Activated CD4-positive, alpha-beta T cell treated with anti-CD3 and anti-CD28 coated beads for 36 hours (primary cell): Measurements from ENCODE around the gene NGFR. TPM values are rescaled to one million over a fixed set of nuclear protein-coding genes. Genes with fewer than 3 reads are reported as not detected.

ENCODE experiments used
- ATAC-seq: fragments of 200-7000 bp; cut with Tn5 transposase; one replicate; pipeline ENCODE4 v1.10.0; 2021; ENCODE audit warnings: mild to moderate bottlenecking, moderate library complexity
- CTCF ChIA-PET: fragments of 350-600 bp; sonication (Branson Sonifier 250); formaldehyde crosslinking; loops from one replicate; lab custom pipeline; 2021; ENCODE audit warnings: antibody characterized with exemption; lab: Charles Lee
- POLR2A ChIA-PET: fragments of 350-600 bp; sonication (Branson Sonifier 250); formaldehyde crosslinking; loops from one replicate; lab custom pipeline; 2021; ENCODE audit warnings: antibody characterized with exemption, inconsistent platforms; lab: Charles Lee
- DNase-seq: peaks from one replicate; pipeline ENCODE4 v3.0.0-alpha.2; 2020
- H3K27ac Mint-ChIP-seq: one replicate; pipeline ENCODE4 v1.8.0; 2021; ENCODE audit warnings: mixed read lengths
- H3K27me3 Mint-ChIP-seq: one replicate; pipeline ENCODE4 v1.8.0; 2021; ENCODE audit warnings: mixed read lengths
- H3K36me3 Mint-ChIP-seq: one replicate; pipeline ENCODE4 v1.8.0; 2021; ENCODE audit warnings: low read depth, mixed read lengths
- H3K4me1 Mint-ChIP-seq: one replicate; pipeline ENCODE4 v1.8.0; 2021; ENCODE audit warnings: mixed read lengths
- H3K4me3 Mint-ChIP-seq: one replicate; pipeline ENCODE4 v1.8.0; 2021; ENCODE audit warnings: mild to moderate bottlenecking, moderate library complexity, mixed read lengths
- H3K9me3 Mint-ChIP-seq: one replicate; pipeline ENCODE4 v1.8.0; 2021; ENCODE audit warnings: low read depth, mixed read lengths
- intact Hi-C, 2 experiments: fragments of 100-400 bp; cut with DNase I in 1 of 2; cut with micrococcal nuclease in 1 of 2; formaldehyde crosslinking; loops; one replicate each; pipeline versions ENCODE4 v1.14.2 to v1.15.1; 2022 to 2024; cut with DNase I, micrococcal nuclease
- total RNA-seq, 2 experiments: library from RNA; stranded (reverse); gene quantifications; one replicate each; pipeline ENCODE4 v1.2.3, GENCODE V29; 2021

Gene NGFR
- total RNA-seq, 2 experiments from 2014 or later: 0.21 to 0.46 TPM

DNA sequence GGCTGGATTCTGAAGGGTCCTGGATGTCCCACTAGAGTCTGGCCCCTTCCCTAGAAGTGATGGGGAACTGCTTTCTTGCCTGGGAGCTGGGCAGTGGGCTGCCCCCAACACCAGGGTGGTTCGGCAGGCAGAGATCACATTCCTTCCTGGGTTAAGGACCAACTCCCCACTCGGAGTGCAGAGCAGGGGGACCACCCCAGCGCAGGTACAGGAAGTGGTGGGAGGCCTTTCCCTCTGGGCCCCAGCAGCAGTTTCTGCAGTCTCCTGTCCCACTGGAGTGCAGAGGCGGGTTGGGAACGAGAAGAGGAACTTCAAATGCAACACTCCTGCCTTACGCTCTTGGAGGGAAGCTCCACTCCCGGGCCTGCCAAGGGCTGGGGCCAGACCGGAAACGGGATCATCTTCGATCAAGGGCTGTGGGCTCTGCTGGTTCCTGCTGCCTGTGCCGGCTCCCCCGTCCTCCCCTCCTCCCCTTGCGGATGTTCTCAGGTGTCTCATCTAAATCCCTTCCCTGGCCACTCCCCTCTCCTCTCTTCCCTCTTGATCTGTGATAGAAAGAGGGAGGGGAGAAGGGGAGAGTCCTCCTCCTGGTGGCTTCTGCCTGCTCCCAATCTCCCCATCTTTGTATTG lies 9.0 kb upstream of the NGFR start:
- CTCF ChIA-PET: interaction anchor here (0.6 to 1.0 kb wide), 2 partner anchors 9 to 51 kb away, joined by 3 to 4 read pairs; partner anchors contain the start of gene NGFR
- Mint-ChIP-seq H3K4me1 (peaks cover 4% of the 10 kb centered on the region), H3K9me3 (no peaks in the 10 kb centered on the region), H3K27ac (no peak overlapping the region), H3K36me3 (no peaks in the 10 kb centered on the region), H3K4me3 (no peak overlapping the region), H3K27me3 (peaks cover 38% of the 10 kb centered on the region)
- ATAC-seq: no peak
- intact Hi-C loops: no loop called here
- no peak for DNase-seq
- POLR2A ChIA-PET: no interaction called here

DNA sequence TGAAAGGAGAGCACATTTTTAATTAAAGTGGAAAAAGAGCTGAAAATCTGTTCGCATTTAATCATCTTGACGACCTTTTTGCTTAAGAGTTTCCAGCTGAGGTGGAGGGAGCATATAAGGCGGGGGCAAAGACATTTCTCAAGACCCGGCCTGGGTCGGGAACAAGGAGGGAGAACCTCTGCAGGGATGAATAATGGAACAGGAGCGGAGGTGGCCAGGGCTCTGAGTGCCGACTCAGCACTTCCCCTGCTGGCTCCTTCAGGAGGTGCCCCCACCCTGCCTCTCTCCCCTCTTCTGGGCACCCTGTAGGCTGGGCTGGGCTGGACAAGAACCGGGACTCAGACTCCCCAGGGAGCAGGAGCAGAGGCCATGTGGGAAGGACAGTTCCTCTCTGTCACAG lies 7.9 kb upstream of the NGFR start:
- Mint-ChIP-seq H3K27me3 (peaks cover 43% of the 10 kb centered on the region), H3K36me3 (no peaks in the 10 kb centered on the region), H3K27ac (no peak overlapping the region), H3K9me3 (no peaks in the 10 kb centered on the region), H3K4me1 (peaks cover 4% of the 10 kb centered on the region), H3K4me3 (no peak overlapping the region)
- ChIA-PET CTCF (no interaction called here), POLR2A (no interaction called here)
- no peak for DNase-seq
- no peak for ATAC-seq
- intact Hi-C loops: no loop called here

GRCh38 chr17:49488612-49489011 lies 6.5 kb upstream of the NGFR start:
- Mint-ChIP-seq H3K9me3 (no peaks in the 10 kb centered on the region), H3K4me1 (peaks cover 4% of the 10 kb centered on the region), H3K36me3 (no peaks in the 10 kb centered on the region), H3K27me3 (peaks cover 43% of the 10 kb centered on the region), H3K27ac (no peak overlapping the region), H3K4me3 (no peak overlapping the region)
- ATAC-seq (no peak), DNase-seq (no peak)
- ChIA-PET POLR2A (no interaction called here), CTCF (interaction anchor here (0.7 to 1.1 kb wide), 3 partner anchors 12 to 1643 kb away, joined by 3 read pairs; no protein-coding TSS in a partner anchor)
- intact Hi-C loops: no loop called here

DNA sequence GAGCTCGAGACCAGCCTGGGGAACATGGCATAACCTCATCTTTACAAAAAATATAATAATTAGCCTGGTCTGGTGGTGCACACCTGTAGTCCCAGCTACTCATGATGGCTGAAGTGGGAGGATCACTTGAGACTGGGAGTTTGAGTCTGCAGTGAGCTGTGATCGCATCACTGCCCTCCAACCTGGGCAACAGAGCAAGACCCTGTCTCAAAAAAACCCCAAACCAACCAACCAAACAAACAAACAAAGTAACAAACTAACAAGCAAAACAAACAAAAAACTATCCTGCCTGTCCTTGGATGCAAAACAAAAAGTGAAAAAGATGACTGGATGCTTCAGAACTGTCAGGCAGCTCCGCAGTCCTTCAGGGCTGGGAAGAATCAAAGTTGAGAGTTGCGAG lies 5.7 kb upstream of the NGFR start:
- DNase-seq (no peak), ATAC-seq (no peak)
- ChIA-PET CTCF (interaction anchor here (1.1 to 1.5 kb wide), 2 partner anchors 17 to 67 kb away, joined by 3 read pairs; no protein-coding TSS in a partner anchor), POLR2A (no interaction called here)
- Mint-ChIP-seq H3K27ac (no peak overlapping the region), H3K36me3 (no peaks in the 10 kb centered on the region), H3K27me3 (peaks cover 43% of the 10 kb centered on the region), H3K4me3 (no peak overlapping the region), H3K4me1 (peaks cover 4% of the 10 kb centered on the region), H3K9me3 (no peaks in the 10 kb centered on the region)
- intact Hi-C loops: no loop called here

DNA sequence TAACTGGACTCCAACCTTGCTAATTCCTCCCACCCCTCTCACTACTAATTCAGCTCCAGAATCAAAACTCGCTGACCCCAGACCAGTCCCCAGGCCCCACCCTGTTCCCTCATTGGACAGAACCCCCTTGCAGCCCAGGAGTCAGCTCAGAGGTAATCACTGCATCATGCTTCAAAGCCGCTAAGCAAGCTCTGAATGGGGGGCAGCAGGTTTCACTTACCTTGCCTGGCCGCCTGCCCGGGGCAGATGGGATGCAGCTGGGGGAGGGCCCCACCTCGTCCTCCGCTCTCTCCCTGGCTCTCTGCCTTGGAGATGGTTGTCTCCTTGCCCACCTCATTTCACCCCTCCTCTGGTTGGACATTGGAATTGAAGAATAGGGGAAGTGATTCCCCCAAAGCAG lies 4.8 kb upstream of the NGFR start:
- Mint-ChIP-seq H3K4me1 (peaks cover 4% of the 10 kb centered on the region), H3K9me3 (no peaks in the 10 kb centered on the region), H3K27me3 (peaks cover 39% of the 10 kb centered on the region), H3K36me3 (no peaks in the 10 kb centered on the region), H3K4me3 (no peak overlapping the region), H3K27ac (no peak overlapping the region)
- ChIA-PET POLR2A (no interaction called here), CTCF (interaction anchor here (1.0 to 1.5 kb wide), 2 partner anchors 18 to 66 kb away, joined by 3 to 4 read pairs; no protein-coding TSS in a partner anchor)
- ATAC-seq: no peak
- intact Hi-C loops: loop anchor here in 1 of 2 experiments (10.0 kb wide), 1 partner anchor 765 kb away; the partner anchor contains the start of genes HOXB13, PRAC1 and PRAC2
- no peak for DNase-seq

GRCh38 chr17:49491192-49491769 lies 3.8 kb upstream of the NGFR start:
- peaks cover 39% of the 10 kb centered on the region for H3K27me3 Mint-ChIP-seq
- peaks cover 11% of the 10 kb centered on the region for H3K4me1 Mint-ChIP-seq

GRCh38 chr17:49494399-49494985 lies 601 bp upstream of the NGFR start:
- no peaks in the 10 kb centered on the region for H3K36me3 Mint-ChIP-seq
- intact Hi-C loops: loop anchor here in 1 of 2 experiments (10.0 kb wide), 1 partner anchor 770 kb away; the partner anchor contains the start of genes HOXB13, PRAC1 and PRAC2
- ATAC-seq (no peak), DNase-seq (no peak)
- H3K4me1 Mint-ChIP-seq: peaks cover 16% of the 10 kb centered on the region
- ChIA-PET POLR2A (no interaction called here), CTCF (interaction anchor here (0.5 to 4.7 kb wide), 7 partner anchors 9 to 114 kb away, joined by 3 to 46 read pairs (median 4); no protein-coding TSS in a partner anchor)
- H3K4me3 Mint-ChIP-seq: peak overlapping the region; percentile 48
- peaks cover 47% of the 10 kb centered on the region for H3K27me3 Mint-ChIP-seq
- H3K9me3 Mint-ChIP-seq: no peaks in the 10 kb centered on the region
- H3K27ac Mint-ChIP-seq: no peak overlapping the region

More at GRCh38 chr17:49491192-49491769, 3.8 kb upstream of the NGFR start:
- ATAC-seq (no peak), DNase-seq (no peak)
- H3K27ac Mint-ChIP-seq: no peak overlapping the region
- no peaks in the 10 kb centered on the region for H3K9me3 Mint-ChIP-seq
- no peaks in the 10 kb centered on the region for H3K36me3 Mint-ChIP-seq
- intact Hi-C loops: loop anchor here in 1 of 2 experiments (10.0 kb wide), 1 partner anchor 766 kb away; the partner anchor contains the start of genes HOXB13, PRAC1 and PRAC2
- no peak overlapping the region for H3K4me3 Mint-ChIP-seq
- CTCF ChIA-PET: interaction anchor here (0.9 to 1.0 kb wide), 2 partner anchors 65 to 66 kb away, joined by 3 to 4 read pairs; no protein-coding TSS in a partner anchor
- POLR2A ChIA-PET: no interaction called here

GRCh38 chr17:49495842-49496182 lies 719 bp downstream of the NGFR start:
- ChIA-PET CTCF (interaction anchor here (0.6 to 4.7 kb wide), 10 partner anchors 9 to 76 kb away, joined by 3 to 46 read pairs (median 4); no protein-coding TSS in a partner anchor), POLR2A (no interaction called here)
- no peaks in the 10 kb centered on the region for H3K36me3 Mint-ChIP-seq
- ATAC-seq (no peak), DNase-seq (peak; percentile 15)
- no peaks in the 10 kb centered on the region for H3K9me3 Mint-ChIP-seq
- no peak overlapping the region for H3K27ac Mint-ChIP-seq
- intact Hi-C loops: loop anchor here (1.0 to 10.0 kb wide), 7 partner anchors 59 to 771 kb away; partner anchors contain the start of genes DLX4 (in 1 of the 2), HOXB13 (in 1 of the 2), PRAC1 (in 1 of the 2) and PRAC2 (in 1 of the 2)
- peak overlapping the region; percentile 63 for H3K4me3 Mint-ChIP-seq
- H3K4me1 Mint-ChIP-seq: peaks cover 16% of the 10 kb centered on the region
- H3K27me3 Mint-ChIP-seq: peaks cover 54% of the 10 kb centered on the region

- Mint-ChIP-seq H3K9me3 (no peaks in the 10 kb centered on the region), H3K36me3 (no peaks in the 10 kb centered on the region), H3K4me3 (peak overlapping the region; percentile 63), H3K4me1 (peaks cover 16% of the 10 kb centered on the region), H3K27me3 (peaks cover 51% of the 10 kb centered on the region), H3K27ac (no peak overlapping the region)
- ATAC-seq (peak; percentile 85), DNase-seq (peak; percentile 92)
- intact Hi-C loops: loop anchor here (1.0 to 10.0 kb wide), 6 partner anchors 59 to 772 kb away; partner anchors contain the start of genes DLX4 (in 1 of the 2), HOXB13 (in 1 of the 2), PRAC1 (in 1 of the 2) and PRAC2 (in 1 of the 2)
- ChIA-PET POLR2A (no interaction called here), CTCF (interaction anchor here (0.6 to 4.7 kb wide), 14 partner anchors 8 to 200 kb away, joined by 3 to 46 read pairs (median 3); no protein-coding TSS in a partner anchor)
Observed at GRCh38 chr17:49496183-49496866, 1.2 kb downstream of the NGFR start.

DNA sequence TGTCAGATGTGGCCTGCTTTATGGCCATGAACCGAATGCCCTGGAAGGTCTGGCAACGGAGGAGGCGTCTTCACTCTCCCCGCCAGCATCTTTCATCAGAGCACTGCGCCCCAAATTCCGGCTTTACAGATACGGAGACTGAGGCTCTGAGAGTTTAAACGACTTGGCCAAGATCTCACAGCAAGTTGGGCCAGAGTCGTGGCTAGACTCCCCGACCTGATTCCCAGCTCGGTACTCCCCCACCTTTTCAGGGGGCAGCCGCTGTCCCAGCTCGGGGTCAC lies 1.7 kb downstream of the NGFR start:
- DNase-seq: peak; percentile 14
- no peaks in the 10 kb centered on the region for H3K9me3 Mint-ChIP-seq
- H3K4me1 Mint-ChIP-seq: peaks cover 16% of the 10 kb centered on the region
- POLR2A ChIA-PET: interaction anchor here (0.6 kb wide), 1 partner anchor 36 kb away, joined by 3 read pairs; no protein-coding TSS in a partner anchor
- intact Hi-C loops: loop anchor here (1.0 to 10.0 kb wide), 6 partner anchors 59 to 772 kb away; partner anchors contain the start of genes DLX4 (in 1 of the 2), HOXB13 (in 1 of the 2), PRAC1 (in 1 of the 2) and PRAC2 (in 1 of the 2)
- no peak for ATAC-seq
- H3K27ac Mint-ChIP-seq: no peak overlapping the region
- CTCF ChIA-PET: interaction anchor here (0.7 to 4.7 kb wide), 13 partner anchors 11 to 269 kb away, joined by 3 to 46 read pairs (median 3); no protein-coding TSS in a partner anchor
- H3K4me3 Mint-ChIP-seq: peak overlapping the region; percentile 63
- H3K36me3 Mint-ChIP-seq: no peaks in the 10 kb centered on the region
- peaks cover 49% of the 10 kb centered on the region for H3K27me3 Mint-ChIP-seq
